Upper lobe of left lung (tissue), 4 donors: ENCODE measurements around the gene RBPJ.

Experiments used
- POLR2A ChIP-seq, 4 donors: fragments of 450-650 bp; IDR thresholded peaks; one replicate each; pipeline ENCODE4 v1.5.1; 2016 to 2017; ENCODE audit warnings: antibody characterized with exemption in 4 of 4, mild to moderate bottlenecking in 2 of 4
- TF ChIP-seq, protein P1 (sequence below), 6 experiments: fragments of 450-650 bp in 4 of 6; fragments of 200-600 bp in 2 of 6; sonication (generic) in 2 of 6; IDR thresholded peaks; one replicate each; pipeline ENCODE4 v1.5.1; 2016 to 2019; ENCODE audit warnings: antibody characterized with exemption in 6 of 6

DNA sequence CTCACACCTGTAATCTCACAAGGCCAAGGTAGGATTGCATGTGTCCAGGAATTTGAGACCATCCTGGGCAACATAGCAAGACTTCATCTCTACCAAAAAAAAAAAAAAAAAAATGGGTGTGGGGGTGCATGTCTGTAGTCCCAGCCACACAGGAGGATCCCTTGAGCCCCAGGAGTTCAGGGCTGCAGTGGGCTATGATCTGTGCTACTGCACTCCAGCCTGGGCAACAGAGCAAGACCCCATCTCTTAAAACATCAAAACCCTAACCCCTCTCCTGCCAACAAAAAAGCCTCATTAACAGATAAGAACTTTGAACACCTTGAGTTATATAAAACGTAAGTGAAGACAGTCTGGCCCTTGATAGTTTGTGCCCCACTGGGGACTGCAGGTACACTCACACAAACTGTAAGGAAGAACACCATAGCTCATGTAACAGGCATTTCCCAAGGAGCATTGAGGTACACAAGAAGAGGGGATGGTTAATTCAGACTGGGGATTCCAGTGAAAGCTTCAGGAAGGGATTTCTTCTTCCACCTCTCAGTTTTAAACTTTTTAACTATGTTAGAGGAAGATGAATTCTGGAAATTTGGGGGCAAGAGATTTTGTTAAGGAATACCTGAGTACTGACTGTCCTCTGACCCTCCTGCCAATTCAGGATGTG, 34.7 kb downstream of the RBPJ start:
- TF ChIP-seq, protein P1, sequence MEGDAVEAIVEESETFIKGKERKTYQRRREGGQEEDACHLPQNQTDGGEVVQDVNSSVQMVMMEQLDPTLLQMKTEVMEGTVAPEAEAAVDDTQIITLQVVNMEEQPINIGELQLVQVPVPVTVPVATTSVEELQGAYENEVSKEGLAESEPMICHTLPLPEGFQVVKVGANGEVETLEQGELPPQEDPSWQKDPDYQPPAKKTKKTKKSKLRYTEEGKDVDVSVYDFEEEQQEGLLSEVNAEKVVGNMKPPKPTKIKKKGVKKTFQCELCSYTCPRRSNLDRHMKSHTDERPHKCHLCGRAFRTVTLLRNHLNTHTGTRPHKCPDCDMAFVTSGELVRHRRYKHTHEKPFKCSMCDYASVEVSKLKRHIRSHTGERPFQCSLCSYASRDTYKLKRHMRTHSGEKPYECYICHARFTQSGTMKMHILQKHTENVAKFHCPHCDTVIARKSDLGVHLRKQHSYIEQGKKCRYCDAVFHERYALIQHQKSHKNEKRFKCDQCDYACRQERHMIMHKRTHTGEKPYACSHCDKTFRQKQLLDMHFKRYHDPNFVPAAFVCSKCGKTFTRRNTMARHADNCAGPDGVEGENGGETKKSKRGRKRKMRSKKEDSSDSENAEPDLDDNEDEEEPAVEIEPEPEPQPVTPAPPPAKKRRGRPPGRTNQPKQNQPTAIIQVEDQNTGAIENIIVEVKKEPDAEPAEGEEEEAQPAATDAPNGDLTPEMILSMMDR (IDR thresholded peaks at IDR 0.05) = no peak
- TF ChIP-seq POLR2A (IDR thresholded peaks at IDR 0.05) = no peak
